Epidermal melanocyte (primary cell): Measurements from ENCODE around the gene SCGB2A2.

Experiments
- DNase-seq: peaks from one replicate; pipeline ENCODE4 v3.0.0; 2011; ENCODE audit warnings: low spot score; ENCODE audit not compliant: insufficient read length

SCGB2A2 gene

DNA sequence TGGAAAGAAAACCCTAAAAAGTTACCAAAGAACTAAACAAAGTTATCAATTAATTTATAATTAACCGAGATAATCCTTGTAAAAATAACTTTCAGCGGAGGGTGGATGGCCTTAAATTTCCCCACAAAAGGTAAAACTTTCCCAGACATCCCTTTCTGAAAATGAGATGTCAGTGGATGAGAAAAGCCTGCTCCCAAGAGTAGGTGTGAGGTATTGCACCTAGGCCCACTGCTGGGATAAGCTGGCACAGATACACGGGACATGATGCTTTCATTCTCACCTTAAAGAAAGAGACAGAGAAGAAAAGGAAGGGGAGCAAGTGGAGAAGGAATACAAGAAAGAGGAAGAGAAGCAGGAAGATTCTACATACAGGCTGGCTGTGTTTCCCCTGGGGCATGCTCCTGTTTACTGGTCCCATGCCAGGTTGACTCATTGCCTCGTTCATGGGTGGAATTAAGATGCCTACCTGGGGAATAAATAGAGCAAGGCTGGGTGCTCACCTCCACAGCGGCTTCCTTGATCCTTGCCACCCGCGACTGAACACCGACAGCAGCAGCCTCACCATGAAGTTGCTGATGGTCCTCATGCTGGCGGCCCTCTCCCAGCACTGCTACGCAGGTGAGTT, at the start of gene SCGB2A2:
Gene SCGB2A2, plus strand, starts transcription at position 505 of the 625 bp plus-strand sequence. Its CDS starts 59 bp downstream, at position 564.
- DNase-seq, result no peak

DNA sequence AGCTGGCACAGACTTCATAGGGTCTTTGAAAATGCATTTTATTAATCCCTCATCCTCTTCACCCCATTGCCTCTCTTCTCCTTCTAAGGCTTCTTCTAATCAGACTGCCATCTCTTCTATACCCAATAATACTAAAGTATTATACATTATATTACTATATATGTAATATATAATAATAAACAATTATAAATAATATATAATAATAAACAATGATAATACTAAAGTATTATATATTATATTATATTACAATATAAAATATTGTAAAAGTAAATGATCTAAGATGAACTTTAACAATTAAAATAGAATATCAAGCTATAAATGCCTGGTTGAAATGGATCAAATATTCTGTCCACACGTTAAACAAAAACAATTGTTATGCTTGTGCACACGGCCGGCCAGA, 48.5 kb upstream of the SCGB2A2 start:
- no peak for DNase-seq

DNA sequence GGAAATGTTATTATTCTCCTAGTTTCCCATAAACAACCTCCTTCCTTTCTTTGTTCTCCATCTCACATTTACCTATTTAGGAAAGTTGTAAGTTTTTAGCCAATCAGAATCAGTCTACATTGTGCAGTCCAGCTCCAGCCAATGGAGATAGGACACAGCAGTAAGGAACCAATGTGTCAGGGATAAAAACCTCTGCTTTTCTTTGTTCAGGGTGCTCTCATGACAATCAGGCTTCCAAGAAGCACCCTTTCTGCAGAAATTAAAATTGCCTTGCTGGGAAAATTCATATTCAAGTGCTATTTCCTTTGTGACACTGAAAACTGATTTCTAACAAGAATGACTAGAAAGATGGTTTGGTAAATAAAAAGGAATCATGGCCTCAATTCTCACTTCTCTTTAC, 46.9 kb upstream of the SCGB2A2 start:
- no peak for DNase-seq

DNA sequence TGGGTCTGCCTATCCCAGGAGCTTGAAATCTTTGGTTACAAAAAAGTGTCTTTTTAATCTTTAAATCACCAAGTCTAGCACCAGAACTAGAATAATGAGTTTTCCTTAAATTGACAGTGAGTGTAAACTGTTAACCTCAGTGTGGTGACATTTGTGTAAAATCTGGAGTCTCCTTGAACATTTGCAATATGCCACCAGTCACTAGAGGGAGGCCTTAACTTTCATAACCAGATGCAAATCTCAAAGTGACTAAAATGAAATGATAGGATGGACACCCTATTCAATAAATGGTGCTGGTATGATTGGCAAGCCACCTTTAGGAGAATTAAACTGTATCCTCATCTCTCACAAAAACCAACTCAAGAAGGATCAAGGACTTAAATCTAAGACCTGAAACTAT, 36.2 kb upstream of the SCGB2A2 start:
- DNase-seq, result no peak

DNA sequence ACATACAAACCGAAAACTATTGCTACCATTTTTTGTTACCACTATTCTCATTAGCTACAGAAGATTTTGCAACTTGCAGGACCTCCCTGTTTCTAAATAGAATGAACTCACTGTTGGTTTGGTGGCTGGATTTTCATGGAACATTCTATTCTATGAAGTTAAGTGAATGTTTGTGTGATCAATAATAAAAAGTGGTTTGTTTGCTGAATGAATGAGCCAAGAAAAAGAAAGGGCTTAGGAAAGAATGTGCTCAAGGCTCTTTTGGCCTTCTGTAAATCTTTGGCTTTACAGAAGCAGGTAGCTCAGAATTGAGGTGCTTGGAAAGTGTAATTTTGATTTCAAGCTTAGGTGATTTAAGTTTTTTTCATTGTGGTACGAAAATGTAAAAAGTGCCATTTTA, 33.8 kb upstream of the SCGB2A2 start:
- DNase-seq, result no peak

DNA sequence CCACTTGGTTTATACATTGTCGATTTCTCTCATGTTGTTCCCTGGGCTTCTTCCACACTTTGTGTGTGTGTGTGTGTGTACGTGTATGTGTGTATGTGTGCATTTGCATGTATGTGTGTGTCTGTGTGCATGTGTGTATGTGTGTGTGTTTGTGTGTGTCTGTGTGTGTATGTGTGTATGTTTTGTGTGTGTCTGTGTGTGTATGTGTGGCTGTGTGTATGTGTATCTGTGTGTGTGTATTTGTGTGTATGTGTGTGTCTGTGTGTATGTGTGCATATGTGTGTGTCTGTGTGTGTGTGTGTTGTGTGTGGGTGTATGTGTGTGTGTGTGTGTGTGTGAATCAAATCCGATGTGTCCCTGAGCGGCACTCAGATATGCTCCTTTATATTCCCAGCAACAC, 32.5 kb upstream of the SCGB2A2 start:
- DNase-seq, result no peak

DNA sequence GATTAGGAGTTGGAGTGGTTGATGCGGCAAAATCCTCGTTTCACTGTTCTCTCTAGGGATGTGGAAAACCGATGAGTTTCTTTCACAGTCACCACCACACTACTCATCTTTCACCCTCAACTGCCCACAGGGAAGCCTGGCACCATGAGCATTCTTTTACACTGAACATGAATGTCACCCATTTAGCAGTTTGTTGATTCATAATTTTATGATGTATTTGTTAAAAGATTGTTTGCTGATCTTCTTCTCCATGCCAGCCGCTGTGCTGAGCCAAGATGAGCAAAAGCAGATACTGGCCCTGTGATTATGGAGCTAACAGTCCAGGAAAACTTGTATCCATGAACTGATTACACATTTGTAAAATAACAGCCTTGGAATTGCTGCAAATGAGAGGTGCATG, 31.8 kb upstream of the SCGB2A2 start:
- no peak for DNase-seq

DNA sequence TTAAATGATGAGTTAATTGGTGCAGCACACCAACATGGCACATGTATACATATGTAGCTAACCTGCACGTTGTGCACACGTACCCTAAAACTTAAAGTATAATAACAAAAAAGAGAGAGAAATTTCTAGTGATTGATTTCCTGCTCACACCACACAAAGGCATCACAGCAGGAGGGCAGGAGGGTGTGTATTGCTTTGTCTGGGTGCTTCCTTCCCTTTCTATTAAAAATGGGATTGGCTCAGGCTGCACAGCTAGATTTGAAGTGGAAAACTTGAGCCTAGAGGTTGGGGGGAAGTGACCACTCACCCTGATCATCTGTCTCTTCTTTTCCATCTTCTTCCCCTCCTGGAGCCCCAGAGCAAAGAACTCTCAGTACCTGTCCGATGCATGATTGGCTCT, 28.9 kb upstream of the SCGB2A2 start:
- DNase-seq, result no peak

DNA sequence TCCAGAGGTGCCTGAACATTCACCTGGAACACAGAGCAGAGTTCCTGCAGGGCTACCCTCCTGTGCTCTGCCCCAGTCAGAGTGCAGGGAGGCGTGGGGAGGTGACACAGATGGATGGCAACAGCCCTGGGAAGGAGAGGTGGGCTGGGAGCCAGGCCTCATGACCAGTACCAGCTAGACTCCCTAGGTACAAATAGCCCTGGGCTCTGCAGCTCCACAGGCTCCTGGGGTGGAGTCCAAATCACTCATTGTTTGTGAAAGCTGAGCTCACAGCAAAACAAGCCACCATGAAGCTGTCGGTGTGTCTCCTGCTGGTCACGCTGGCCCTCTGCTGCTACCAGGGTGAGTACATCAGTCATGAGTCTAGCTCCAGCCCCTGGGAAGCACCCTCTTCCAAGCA, 27.9 kb upstream of the SCGB2A2 start, which contains the start of gene SCGB1D2:
Gene SCGB1D2, plus strand, starts transcription at position 219 of the 400 bp plus-strand sequence. Its CDS starts 69 bp downstream, at position 288.
- DNase-seq, result no peak

DNA sequence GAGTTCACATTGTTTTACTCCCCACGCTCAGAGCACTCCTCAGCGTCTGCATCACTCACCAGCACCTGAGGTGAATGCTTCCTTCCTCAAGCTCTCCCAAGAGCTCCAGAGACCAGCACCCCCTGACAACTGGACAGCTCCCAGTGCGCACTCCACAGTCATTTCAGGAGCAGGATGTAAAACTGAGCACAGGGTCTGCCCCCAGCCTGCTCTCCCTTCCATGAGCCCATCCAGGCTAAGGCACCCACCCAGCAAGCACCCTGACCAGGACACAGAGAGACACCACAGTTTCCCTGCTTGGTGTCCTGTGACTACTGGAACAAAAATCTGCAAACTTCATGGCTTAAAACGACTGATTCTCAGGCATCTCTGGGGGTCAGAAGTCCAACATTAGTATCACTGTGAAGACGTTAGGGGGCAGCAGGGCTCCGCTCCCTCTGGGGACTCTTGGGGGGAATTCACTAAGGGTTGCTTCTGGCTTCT, 24.6 kb upstream of the SCGB2A2 start:
- no peak for DNase-seq

DNA sequence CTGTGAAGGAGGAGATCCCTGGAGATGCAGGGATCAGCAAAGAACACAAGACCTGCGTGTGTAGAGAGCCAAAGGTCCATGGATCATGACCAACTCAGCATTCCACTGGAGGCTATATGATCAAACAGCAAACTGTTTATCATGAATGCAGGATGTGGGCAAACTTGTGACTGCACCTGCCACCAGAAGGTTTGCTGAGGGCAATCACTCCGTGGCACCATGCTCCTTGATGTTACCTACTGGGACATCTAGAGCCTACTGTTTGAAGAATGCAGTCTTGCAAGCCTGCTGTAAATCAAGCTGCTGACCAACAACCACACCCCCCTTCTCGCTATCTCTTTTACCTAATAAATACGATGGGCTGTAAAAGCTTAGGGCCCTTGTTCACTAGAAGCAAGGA, 18.3 kb upstream of the SCGB2A2 start:
- no peak for DNase-seq

DNA sequence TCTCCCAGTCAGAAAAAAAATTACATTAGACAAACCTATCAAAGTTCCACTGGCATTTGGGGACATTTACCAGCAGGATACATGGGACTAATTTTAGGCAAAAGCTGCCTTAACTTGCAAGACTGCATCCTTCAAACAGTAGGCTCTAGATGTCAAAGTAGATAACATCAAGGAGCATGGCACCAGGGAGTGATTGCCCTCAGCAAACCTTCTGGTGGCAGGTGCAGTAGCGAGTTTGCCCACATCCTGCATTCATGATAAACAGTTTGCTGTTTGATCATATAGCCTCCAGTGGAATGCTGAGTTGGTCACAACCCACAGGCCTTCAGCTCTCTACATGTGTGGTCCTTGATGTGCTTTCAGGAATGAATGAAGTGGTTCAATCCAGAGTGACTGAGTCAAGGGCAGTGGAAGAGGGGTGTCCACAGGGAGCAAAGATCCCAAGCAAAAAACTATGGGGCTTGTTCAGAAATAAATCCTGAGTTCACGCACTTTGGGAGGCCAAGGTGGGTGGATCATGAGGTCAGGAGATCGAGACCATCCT, 15.9 kb upstream of the SCGB2A2 start:
- DNase-seq, result no peak

DNA sequence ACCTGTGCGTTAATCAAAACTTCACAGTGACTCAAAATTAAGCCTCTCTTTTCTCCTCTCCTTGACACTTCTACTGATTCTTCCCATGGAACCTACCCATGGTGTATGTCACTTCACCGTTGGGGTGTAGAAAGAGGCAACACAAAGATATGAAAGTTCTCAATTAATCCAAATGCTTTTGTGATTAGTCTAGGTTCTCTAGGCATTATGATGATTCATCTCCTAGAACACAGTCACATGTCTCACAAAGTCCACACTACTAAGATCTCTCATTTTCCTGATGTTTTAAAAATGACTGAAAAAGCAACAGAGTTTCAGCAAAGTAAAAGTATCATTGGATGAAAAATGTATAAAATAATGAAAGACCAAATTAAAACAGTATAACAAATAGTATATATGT, 13.7 kb upstream of the SCGB2A2 start:
- no peak for DNase-seq

DNA sequence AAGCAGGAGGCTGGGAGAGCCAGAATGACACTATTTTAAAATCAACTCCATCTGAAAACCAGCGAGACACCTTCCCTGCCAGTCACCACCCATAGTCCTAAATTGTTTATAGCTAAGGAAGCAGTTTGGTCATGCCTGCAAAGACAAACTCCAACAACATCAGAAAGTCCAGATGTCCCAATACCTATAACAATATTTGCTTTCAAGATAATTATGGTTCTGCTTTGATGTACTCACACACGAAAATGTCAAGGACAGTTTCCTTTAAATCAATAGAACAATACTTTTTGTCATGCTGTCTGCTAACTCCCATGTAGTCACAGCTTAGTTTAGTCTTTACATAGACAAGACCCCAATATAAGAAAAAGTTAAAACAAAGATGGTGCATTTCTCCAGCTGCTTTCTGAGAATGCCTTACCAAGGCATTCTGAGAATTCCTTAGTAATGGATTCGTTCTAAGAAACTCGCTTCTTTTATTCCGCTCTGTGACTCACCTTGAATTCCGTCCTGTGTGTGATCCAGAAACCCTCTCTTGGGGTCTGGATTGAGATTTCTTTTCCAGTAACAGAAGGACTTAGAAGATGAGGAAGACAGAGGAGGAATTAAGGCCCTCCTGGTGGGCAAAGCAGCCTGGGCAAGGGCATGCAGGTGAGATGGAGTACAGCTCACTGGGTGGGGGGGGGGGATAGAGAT, 9.6 kb upstream of the SCGB2A2 start:
- no peak for DNase-seq

DNA sequence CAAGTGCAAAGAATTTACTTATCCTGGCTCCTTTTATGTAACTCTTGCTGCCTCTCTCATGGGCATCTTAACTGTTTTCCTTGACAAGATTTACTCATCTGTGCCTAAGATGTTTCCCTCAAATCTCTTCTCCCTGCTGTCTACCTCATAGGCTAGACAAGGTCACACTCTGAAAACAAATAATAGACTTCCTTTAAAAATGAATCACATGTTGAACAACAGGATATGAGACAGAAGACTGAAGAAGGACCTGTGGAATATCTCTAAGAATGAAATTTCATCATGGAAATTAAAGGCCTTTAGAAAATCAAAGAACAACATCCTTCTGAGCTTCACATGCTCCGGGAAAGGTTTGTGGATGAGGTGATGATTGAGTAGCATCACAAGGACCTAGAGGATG, 6.0 kb upstream of the SCGB2A2 start:
- no peak for DNase-seq

DNA sequence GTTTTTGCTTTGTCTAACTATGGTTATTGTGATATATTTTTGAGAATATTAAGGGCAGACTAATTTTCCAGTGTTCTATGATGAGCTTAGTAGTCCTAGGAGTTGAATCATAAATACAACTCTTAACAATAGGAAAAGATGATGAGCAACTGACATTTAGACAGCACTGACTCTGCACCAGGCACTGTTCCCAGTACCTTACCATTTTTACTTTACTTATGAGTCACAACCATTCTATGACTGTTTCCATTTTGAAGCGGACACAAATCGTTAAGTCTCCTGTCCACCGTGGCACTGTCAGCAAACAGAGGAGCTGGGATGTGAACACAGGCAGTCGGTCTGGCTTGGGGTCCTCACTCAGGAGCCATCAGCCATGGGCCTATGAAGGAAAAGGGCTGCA, 3.4 kb upstream of the SCGB2A2 start:
- no peak for DNase-seq

DNA sequence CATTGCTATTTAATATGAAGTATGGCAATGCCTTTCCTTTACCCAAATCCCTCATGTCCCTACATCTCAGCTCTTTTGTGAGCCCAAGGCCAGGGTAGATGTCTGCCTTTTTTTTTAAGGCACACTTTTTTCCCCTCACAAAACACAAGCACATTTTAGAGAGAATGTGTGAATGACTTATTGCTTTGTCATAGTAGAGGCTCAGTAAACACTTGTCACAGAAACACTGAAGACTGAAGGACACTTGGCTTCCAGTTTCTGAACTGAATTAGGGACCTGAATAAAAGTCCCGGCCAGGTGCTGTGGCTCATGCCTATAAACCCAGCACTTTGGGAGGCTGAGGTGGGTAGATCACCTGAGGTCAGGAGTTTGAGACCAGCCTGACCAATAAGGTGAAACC, 2.9 kb upstream of the SCGB2A2 start:
- DNase-seq, result no peak

DNA sequence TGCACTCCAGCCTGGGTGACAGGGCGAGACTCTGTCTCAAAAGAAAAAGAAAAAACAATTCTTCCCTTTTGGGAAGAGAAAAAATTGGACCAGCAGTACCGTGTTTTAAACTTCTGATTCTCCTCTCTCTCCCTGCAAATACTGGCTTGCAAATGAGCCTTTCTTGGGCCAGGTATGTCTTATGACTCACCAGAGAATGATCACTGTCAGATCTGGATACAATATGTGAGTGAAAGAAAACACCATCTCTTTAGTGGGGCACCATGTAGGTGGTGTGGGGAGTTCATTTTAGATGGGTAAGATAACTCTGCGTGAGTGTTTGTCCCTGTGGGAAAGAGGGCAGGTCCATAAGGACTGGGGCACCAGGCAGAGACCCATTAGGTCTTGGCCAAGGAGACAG, 2.4 kb upstream of the SCGB2A2 start:
- DNase-seq, result no peak

DNA sequence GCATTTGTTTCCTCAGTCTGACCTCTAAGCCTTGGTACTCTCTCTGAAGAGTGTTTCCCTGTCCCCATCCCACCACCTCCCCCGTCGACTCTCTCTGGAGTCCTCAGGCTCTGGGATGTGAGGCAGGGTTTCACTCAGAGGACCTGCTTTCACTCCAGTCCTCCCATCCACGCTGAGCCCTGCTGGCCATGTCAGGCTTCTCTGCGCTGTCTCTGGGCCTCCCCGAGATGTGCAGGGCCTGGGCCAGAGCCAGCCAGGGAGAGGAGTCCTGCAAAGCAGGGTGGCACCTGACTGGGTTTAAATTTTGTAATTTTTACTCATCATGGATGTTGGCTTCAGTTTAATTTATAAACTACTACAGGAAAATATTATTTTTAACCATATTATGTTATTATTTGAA, 3.3 kb downstream of the SCGB2A2 start:
- DNase-seq, result no peak

DNA sequence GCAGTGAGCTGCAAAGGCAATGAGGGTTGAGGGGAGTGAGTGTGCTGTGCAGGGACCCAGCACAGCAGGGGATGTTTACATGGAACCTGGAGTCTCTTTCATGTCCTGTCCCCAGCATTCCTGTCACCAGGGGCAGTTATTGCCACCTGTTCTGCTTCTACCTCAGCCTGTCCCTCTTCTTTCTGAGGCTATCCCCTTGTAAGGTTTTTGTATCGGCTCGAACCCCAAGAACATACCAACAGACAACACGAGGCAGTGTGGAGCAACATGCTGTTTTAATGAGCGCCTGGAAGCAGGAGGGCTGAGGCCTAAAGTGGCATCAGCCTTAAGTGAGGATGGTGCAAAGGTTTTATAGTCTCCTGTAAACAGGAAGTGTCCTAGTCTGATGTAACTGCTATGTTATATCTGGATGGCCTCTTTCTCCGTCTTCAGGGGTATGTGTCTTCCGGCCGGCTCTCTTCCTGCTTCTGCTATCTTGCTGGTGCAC, 3.9 kb downstream of the SCGB2A2 start:
- no peak for DNase-seq

DNA sequence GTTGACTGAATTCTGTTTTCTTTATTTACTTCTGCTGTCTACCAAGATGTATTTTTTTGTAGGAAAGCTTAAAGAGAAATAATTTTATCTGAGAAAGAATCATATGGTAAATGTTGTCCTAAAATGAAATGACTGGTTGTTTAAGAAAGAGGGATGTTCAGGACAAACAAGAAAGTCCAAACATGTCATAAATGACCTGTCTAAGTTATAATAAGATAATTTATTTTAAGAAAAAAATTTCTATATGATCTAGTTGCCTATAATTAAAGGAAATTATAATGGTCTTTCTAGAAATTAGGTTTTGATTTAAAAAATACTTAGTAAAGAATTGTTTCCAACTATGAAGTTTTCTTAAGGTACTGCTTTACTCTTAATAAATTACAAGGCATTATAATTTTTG, 10.5 kb downstream of the SCGB2A2 start:
- DNase-seq, result no peak

DNA sequence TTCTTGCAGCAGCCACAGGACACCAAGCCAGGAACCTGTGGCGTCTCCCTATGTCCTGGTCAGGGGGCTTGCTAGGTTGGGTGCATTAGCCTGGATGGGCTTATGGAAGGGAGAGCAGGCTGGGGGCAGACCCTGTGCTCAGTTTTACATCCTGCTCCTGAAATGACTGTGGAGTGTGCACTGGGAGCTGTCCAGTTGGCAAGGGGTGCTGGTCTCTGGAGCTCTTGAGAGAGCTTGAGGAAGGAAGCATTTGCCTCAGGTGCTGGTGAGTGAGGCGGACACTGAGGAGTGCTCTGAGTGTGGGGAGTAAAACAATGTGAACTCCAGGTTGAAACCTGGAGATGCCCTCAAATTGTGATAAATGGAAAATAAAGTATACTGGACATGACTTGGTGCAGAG, 25.5 kb downstream of the SCGB2A2 start:
- DNase-seq, result no peak

DNA sequence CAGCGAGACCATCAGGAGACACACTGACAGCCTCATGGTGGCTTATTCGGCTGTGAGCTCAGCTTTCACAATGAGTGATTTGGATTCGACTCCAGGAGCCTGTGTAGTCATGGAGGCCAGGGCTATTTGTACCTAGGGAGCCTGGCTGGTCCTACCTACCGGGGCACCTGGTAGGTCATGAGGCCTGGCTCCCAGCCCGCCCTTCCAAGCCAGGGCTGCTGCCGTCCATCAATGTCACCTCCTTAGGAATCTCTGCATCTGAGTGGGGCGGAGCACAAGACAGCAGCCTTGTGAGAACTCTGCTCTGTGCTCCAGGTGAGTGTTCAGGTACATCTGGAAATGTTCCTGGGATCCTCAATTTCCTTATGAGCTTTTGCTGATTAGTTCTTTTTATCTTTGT, 29.0 kb downstream of the SCGB2A2 start, which contains the start of gene SCGB1D4:
Gene SCGB1D4, minus strand, starts transcription at position 101 of the 400 bp plus-strand sequence. Its CDS starts 65 bp downstream, at position 36.
- no peak for DNase-seq
